Colonic mucosa (tissue), 4 donors: ENCODE results near the gene NKIRAS2. TPM values are rescaled to one million over a fixed set of nuclear protein-coding genes. Genes with fewer than 3 reads are reported as not detected.

Experiments
- DNase-seq: peaks from one replicate; pipeline ENCODE4 v3.0.0-alpha.2; 2020
- H3K27ac ChIP-seq: fragments of 200-600 bp; one replicate; pipeline ENCODE4 v1.8.0; 2021
- H3K27me3 ChIP-seq: fragments of 200-600 bp; one replicate; pipeline ENCODE4 v1.8.0; 2021
- H3K36me3 ChIP-seq: fragments of 200-600 bp; one replicate; pipeline ENCODE4 v1.8.0; 2021
- H3K4me1 ChIP-seq: fragments of 200-600 bp; one replicate; pipeline ENCODE4 v1.8.0; 2021; ENCODE audit warnings: mild to moderate bottlenecking
- H3K4me3 ChIP-seq: fragments of 200-600 bp; one replicate; pipeline ENCODE4 v1.8.0; 2021
- H3K9ac ChIP-seq, 2 donors: one replicate each; pipeline ENCODE4 v1.7.0; 2013; ENCODE audit warnings: control low read depth in 2 of 2, low read depth in 2 of 2, low read length in 2 of 2
- H3K9me3 ChIP-seq: fragments of 200-600 bp; one replicate; pipeline ENCODE4 v1.8.0; 2021
- intact Hi-C: fragments of 100-400 bp; cut with DNase I; formaldehyde crosslinking; loops from one replicate; pipeline ENCODE4 v1.14.1; 2022
- total RNA-seq, 2 donors: library from RNA; stranded (reverse); fragmentation: NEBNext Ultra II Directional in 1 of 2; extraction: Animal tissue kit (Norgen Biotek cat#: 25700) in 1 of 2; gene quantifications; one replicate each; pipeline ENCODE4 v1.2.1, GENCODE V29; 2021
- TF ChIP-seq, protein P1 (sequence below): fragments of 200-600 bp; IDR thresholded peaks from one replicate; pipeline ENCODE4 v1.8.0; 2022; ENCODE audit warnings: antibody characterized with exemption, mild to moderate bottlenecking
- donor health status: healthy.
- donor health status: DM: no; HTN: no; CAD: no.
- donor health status: DM: no; HTN: no; CAD: no.

The NKIRAS2 gene
- total RNA-seq, 2 donors from 2014 or later = 25.8 to 26.3 TPM

DNA sequence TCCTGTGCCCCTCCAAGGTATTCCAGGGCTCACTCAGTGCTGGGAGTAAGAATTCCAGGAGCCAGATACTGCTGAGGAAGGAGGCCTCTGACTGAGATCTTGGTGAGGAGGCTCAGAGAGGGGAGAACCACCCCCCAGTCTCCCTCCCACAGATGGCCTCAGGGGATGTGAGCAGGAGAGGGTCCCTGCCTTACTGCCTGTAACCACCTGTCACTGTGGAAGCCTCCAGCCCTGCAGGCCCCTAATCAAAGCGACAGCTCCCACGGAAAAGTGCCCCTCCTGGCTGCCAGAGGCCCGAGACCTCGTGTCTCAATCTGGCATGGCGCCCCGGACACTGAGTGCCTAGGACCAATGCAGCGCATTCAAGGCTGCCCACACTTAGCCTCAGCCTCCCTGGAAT, 38.2 kb downstream of the NKIRAS2 start:
- Histone ChIP-seq H3K9me3 (no peaks in the 10 kb centered on the region), H3K9ac (no peak overlapping the region), H3K4me3 (no peak overlapping the region), H3K27me3 (no peaks in the 10 kb centered on the region), H3K36me3 (no peaks in the 10 kb centered on the region), H3K27ac (no peak overlapping the region), H3K4me1 (no peaks in the 10 kb centered on the region)
- no peak for DNase-seq
- intact Hi-C loops = no loop called here
- TF ChIP-seq, protein P1, sequence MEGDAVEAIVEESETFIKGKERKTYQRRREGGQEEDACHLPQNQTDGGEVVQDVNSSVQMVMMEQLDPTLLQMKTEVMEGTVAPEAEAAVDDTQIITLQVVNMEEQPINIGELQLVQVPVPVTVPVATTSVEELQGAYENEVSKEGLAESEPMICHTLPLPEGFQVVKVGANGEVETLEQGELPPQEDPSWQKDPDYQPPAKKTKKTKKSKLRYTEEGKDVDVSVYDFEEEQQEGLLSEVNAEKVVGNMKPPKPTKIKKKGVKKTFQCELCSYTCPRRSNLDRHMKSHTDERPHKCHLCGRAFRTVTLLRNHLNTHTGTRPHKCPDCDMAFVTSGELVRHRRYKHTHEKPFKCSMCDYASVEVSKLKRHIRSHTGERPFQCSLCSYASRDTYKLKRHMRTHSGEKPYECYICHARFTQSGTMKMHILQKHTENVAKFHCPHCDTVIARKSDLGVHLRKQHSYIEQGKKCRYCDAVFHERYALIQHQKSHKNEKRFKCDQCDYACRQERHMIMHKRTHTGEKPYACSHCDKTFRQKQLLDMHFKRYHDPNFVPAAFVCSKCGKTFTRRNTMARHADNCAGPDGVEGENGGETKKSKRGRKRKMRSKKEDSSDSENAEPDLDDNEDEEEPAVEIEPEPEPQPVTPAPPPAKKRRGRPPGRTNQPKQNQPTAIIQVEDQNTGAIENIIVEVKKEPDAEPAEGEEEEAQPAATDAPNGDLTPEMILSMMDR = no peak

DNA sequence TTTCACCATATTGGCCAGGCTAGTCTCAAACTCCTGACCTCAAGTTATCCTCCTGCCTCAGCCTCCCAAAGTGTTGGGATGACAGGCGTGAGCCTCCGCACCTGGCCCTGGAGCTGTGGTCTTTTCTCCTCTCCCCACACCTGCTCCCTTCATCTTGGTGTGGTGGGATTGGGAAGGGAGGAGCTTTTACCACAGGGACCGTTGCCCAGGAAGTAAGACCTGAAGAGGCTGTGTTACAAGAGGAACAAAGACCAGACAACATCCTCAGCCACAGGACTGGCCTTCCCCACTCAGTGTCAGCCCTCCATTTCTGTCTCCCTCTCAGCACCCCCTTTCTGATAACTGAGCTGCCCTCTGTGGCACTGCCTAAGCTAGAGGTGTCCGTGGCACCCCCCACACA, 39.9 kb downstream of the NKIRAS2 start:
- TF ChIP-seq, protein P1 = no peak
- no peak overlapping the region for H3K9ac ChIP-seq
- H3K27me3 ChIP-seq = no peaks in the 10 kb centered on the region
- no peak overlapping the region for H3K27ac ChIP-seq
- H3K4me1 ChIP-seq = no peaks in the 10 kb centered on the region
- no peaks in the 10 kb centered on the region for H3K9me3 ChIP-seq
- H3K4me3 ChIP-seq = no peak overlapping the region
- DNase-seq = no peak
- H3K36me3 ChIP-seq = no peaks in the 10 kb centered on the region
- intact Hi-C loops = no loop called here

DNA sequence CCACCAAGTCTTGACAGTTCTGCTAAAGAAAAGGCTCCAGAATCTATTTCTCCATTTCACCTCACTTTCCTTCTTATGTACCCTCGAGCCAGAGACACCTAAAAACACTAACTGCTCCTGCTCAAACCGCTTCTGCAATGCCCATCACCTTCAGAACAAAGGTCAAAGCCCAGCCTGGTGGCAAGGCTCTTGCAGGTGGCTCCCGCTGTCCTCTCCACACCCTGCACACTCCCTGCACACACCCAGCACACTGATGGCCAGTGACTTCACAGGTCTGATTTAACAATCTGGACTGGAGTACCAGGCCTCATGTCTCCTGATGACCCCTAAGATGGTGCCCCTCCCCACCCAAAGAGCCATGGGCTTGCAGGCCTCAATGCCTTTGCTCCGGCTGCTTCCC, 40.3 kb downstream of the NKIRAS2 start:
- Histone ChIP-seq H3K4me3 (no peak overlapping the region), H3K36me3 (no peaks in the 10 kb centered on the region), H3K4me1 (no peaks in the 10 kb centered on the region), H3K27me3 (no peaks in the 10 kb centered on the region), H3K9ac (no peak overlapping the region), H3K27ac (no peak overlapping the region), H3K9me3 (no peaks in the 10 kb centered on the region)
- TF ChIP-seq, protein P1 = no peak
- peak; percentile 55 for DNase-seq
- intact Hi-C loops = no loop called here

DNA sequence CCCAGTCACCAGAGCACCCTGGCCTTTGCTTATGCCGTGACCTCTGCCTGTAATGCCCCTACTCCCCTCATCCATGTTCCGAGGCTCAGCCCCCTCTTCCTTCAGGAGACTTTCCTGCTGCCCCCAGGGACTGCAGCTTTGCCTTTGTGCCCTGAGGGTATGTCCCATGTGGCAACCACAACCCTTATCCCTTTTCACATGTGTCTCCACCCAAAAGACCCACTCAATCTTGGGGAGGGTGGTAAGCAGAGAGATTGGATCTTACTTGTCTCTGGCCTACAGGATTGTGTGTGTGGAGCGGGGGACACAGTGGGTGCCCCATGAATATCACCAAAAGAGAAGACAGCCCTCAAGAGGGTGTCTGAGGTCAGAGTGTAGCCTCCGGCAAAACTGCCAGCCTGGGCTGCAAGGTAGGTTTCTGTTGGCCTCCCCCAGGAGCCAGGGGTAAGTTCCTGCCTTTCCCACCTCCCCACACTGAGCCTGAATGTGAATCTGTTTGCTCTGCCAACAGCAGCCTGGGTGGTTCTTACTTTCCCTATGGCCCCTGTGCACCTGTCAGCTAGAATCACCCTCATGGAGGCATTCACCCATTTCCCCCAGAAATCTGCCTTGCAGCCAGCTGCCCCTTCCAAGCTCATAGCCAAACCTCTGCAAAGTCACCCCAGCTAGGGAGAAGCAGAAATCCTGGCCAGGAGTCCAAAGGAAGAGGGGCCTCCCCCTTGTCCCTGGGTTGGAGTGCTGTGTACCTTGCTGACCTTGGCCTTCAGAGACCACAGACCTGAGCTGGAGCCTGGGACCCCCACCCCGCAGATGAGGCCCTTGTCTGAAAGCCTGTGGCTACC, 42.0 kb downstream of the NKIRAS2 start:
- H3K4me1 ChIP-seq = no peaks in the 10 kb centered on the region
- no peak overlapping the region for H3K9ac ChIP-seq
- H3K27me3 ChIP-seq = no peaks in the 10 kb centered on the region
- H3K36me3 ChIP-seq = no peaks in the 10 kb centered on the region
- TF ChIP-seq, protein P1 = no peak
- no peak for DNase-seq
- no peaks in the 10 kb centered on the region for H3K9me3 ChIP-seq
- H3K4me3 ChIP-seq = no peak overlapping the region
- H3K27ac ChIP-seq = no peak overlapping the region
- intact Hi-C loops = no loop called here

DNA sequence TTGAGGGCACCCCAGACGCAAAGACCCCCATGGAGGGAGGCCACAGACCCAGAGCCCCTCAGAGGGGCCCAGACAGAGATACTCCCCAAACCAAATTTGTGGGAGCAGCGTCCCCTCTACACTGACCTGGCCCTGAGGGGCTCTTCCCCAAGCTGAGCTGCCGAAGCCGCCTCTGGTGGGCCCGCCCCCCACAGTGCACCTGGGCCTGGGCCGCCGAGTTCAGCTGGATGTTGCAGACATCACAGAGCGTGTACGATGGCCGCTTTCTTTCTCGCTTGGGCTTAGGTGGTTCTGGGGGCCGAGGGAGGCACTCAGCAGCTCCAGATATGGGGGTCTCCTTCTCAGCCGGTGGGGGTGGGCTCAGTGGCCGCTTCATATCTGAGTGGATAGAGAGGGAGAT, 42.8 kb downstream of the NKIRAS2 start:
- no peak for DNase-seq

More for the DNA sequence above, 42.8 kb downstream of the NKIRAS2 start:
- no peak overlapping the region for H3K27ac ChIP-seq
- H3K4me1 ChIP-seq = no peaks in the 10 kb centered on the region
- no peak overlapping the region for H3K4me3 ChIP-seq
- intact Hi-C loops = no loop called here
- H3K36me3 ChIP-seq = no peaks in the 10 kb centered on the region
- TF ChIP-seq, protein P1 = no peak
- no peaks in the 10 kb centered on the region for H3K9me3 ChIP-seq
- no peaks in the 10 kb centered on the region for H3K27me3 ChIP-seq
- no peak overlapping the region for H3K9ac ChIP-seq
